ENCODE measurements around the gene RAMAC.

Gene RAMAC

DNA sequence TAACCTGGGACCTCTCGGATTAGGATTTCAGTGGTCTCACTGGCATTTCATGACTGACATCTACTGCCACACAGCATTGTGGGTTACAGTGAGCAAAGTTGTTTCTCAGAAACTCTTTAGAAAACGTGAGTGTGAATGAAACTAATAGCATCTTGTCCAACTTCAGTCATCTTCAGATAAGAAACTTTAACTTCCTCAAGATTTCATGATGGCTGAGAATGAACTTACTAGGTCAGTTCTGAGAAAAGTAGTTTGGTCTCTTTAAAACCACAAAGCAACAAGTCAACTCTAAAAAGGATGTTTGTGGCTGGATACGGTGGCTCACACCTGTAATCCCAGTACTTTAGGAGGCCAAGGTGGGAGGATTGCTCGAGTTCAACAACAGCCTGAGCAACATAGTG is 19.3 kb upstream of the RAMAC start:
- in situ Hi-C loops (cut with MboI; ENCODE audit: low sequenced_read_pairs), result no loop called here

DNA sequence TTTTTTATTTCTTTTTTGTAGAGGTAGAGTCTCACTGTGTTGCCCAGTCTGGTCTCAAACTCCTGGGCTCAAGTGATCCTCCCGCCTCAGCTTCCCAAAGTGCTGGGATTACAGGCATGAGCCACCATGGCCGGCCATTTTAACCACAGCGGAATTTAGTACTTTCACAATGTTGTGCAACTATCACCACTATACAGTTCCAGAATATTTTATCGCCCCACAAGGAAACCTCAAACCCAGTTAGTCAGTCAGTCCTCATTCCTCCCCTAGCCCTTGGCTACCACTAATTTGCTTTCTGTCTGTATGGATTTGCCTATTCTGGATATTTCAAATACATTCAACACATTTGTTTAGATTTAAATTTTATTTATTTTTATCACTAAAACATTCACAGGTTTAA is 17.9 kb upstream of the RAMAC start:
- in situ Hi-C loops (cut with MboI; ENCODE audit: low sequenced_read_pairs), result no loop called here

DNA sequence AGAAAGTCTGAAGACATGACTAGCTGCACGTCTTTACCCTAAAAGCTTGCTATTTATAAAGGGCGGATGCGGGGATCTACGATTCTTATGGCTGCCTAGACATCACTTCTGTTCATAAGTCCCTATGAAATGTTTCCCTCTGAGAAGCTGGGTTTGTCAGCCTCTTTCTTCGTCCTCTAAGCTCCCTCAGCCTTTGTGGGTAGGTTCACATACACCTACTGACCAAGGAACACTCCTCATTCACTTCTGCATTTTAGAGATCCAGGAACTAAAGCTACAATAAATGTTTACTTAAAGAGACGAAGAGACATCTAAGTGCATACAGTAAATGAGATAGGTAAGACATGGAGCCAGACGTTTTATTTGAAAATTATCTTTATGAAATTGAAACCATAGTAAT is 16.7 kb upstream of the RAMAC start:
- in situ Hi-C loops (cut with MboI; ENCODE audit: low sequenced_read_pairs), result no loop called here

DNA sequence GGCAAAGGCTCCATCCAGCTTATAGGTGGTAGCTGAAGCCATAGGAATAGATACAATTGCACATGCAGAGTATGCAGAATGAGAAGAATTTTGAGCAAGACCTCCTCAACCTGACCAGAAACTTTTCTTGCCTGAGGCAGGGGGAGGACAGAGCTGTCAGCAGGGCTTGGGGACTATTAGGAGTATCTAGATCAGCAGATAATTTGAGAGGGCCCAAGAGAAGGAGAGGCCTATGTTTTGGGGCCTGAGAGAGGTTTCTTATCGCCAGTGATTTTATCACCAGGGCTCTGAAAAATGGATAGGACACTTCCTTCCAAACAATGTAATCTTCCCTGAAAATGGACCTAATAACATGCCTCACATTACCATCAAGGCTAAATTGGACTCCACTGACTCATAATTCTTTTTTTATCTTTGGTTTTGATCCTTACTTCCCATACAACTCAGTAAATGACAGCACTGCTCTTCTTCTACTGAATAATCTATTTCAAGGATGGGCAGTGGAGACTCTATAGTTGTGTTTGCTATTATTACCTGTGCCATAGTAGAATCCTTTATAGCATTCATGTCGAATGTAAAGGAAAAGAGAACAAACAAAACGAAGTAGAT is 15.8 kb upstream of the RAMAC start:
- in situ Hi-C loops (cut with MboI; ENCODE audit: low sequenced_read_pairs), result no loop called here

DNA sequence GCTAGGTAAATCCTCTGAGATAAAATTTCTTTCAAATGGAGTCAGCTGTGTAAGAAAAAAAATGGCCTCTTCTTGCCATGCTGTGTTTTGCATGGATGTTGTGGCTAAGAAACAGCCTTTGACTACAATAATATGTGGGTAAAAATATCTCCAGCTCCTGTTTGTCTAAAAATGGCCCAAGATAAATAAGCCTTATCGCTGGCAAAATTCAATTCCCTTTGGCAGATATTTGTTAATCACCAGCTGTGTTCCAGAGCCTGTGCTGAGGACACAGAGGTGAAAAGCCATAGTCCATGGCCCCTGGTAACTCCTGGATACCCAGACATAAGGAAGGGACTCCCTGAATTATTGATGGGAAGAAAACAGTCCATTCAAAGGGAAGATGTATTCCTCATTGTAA is 15.3 kb upstream of the RAMAC start:
- in situ Hi-C loops (cut with MboI; ENCODE audit: low sequenced_read_pairs), result no loop called here

- in situ Hi-C loops (cut with MboI; ENCODE audit: low sequenced_read_pairs), result no loop called here
Observed at GRCh38 chr15:82971218-82971984, 14.6 kb upstream of the RAMAC start.

DNA sequence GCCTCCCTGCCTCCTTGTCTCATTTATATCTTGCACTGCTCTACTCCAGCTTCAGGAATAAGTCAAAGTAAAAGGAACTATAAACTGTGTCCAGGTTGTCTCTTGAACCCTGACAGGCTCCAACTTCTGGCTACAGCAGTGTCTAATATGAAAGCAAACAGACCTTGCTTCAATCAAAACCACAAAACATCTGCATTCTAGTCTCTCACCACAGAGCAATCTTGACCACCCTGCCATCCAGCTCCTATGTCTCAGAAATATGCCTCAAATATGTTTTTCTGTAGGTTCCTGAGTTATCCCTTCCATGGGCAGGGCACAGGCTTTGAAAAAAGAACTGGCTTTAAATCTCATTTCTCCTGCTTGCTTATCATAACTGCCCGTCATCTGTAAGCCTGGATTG is 13.0 kb upstream of the RAMAC start:
- in situ Hi-C loops (cut with MboI; ENCODE audit: low sequenced_read_pairs), result no loop called here

DNA sequence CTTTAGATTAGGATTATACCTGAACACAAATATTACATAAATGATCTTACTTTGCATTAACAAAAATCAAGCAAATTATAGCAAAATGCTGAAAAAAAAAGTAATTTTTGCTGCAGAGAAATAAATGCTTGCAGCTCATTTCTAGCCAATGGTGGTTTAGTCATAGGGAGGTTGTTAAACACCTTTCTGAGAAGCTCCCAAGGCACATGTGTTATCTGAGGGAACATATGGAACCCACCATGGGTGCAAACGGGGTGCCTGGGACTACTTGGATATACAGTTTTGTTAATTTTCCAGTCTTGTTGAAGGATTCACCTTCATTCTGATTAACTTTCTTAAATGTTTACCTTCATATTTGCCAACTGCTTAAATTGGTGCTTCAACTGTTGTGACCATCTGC is 8.9 kb upstream of the RAMAC start:
- in situ Hi-C loops (cut with MboI; ENCODE audit: low sequenced_read_pairs), result no loop called here

GRCh38 chr15:82978438-82978837 is 7.6 kb upstream of the RAMAC start:
- in situ Hi-C loops (cut with MboI; ENCODE audit: low sequenced_read_pairs), result no loop called here

DNA sequence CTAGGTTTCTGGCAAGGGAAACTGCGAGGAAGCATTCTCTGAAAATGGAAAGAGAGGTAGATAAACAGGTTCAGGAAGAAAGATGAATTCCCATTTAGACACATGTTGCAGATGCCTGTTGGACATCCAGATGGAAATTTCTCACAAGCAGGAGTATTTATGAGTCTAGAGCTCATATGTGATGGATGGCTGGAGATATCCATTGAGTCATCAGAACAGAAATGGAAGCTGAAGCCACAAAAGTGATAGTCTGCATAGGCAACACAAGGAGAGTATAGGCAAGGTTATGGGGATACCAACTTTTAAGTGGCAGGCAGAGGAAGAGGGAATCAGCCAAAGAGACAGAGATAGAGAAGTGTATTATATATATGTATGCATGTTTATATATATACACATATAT is 6.3 kb upstream of the RAMAC start:
- in situ Hi-C loops (cut with MboI; ENCODE audit: low sequenced_read_pairs), result no loop called here

DNA sequence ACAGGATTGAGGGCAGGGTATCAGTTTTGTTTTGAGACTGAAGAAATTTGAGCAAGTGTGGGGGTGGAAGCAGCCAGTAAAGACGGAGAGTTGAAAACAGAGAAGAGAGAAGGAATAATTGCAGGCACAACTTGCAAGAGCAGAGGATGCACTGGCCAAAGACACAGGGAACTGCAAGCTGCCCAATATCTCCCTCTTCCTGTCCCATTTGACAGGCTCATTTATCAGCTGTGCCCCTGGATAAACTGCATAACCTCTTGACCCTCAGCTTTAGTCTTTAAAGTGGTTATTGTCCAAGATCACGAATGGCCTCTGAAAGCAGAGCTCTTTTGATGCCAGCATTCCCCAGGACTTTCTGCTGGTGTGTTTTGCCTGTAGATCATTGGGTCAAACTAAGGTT is 5.0 kb upstream of the RAMAC start:
- in situ Hi-C loops (cut with MboI; ENCODE audit: low sequenced_read_pairs), result no loop called here

- in situ Hi-C loops (cut with MboI; ENCODE audit: low sequenced_read_pairs), result no loop called here
Observed at GRCh38 chr15:82986442-82986780, 401 bp downstream of the RAMAC start.

- in situ Hi-C loops (cut with MboI; ENCODE audit: low sequenced_read_pairs), result no loop called here
Observed at GRCh38 chr15:82992436-82992998, 6.5 kb downstream of the RAMAC start.

- in situ Hi-C loops (cut with MboI; ENCODE audit: low sequenced_read_pairs), result no loop called here
Observed at GRCh38 chr15:82993144-82993543, 7.1 kb downstream of the RAMAC start.

GRCh38 chr15:82995076-82995475 is 9.1 kb downstream of the RAMAC start:
- in situ Hi-C loops (cut with MboI; ENCODE audit: low sequenced_read_pairs), result no loop called here

DNA sequence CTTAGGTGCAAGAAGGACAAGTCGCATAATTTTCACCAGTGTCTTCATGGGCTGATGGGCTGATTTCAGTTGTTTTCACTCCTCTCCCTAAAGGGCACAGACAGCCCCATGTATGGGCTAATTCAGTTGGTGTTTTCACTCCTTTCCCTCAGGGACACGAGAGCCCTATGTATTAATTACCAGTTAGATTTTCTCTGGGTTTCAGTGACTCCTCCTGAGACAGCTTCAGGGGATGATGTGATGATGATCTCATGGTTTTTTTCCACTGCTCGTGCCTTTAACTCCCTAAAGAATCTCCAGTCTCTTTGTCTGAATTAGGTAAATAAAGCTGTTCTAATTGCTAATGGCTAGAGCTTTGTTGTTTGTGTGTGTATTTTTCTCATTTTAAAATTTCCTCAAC is 9.9 kb downstream of the RAMAC start:
- in situ Hi-C loops (cut with MboI; ENCODE audit: low sequenced_read_pairs), result no loop called here

- in situ Hi-C loops (cut with MboI; ENCODE audit: low sequenced_read_pairs), result no loop called here
Observed at GRCh38 chr15:82999426-82999825, 13.4 kb downstream of the RAMAC start.

DNA sequence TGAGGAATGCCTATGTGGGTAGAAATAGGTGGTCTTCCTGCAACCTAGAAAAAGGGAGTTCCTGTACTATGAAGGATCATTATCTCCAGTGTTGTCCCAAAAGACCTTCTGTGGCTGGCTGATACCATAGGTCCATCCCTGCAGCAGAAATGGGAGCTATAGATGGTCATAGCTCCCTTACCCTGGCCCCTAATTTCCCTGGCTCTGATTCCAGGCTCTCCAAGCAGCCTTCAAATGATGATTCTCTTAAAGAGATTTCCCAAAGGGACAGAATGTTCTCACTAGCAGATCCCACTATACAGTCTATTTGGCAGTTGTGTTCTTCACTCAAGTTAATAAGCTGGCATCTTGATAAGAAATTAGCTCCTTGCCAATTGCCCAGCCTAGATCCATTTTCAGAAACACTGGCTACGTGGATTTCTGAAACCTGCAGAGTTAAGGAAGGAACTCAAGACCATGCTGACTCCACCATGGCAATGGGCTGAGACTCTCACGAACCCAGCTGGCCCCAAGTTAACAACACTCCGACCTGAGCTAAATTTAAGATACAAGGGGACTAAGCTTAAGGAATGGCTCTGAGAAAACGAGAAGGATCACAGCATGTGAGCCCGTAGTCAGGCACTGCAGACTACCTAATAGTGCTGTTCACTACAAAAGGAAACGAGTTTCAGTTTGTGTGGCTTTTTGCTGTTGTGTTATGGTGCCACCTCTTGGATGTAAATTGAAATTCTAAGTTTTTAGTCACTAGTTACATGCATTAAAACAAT is 14.1 kb downstream of the RAMAC start:
- in situ Hi-C loops (cut with MboI; ENCODE audit: low sequenced_read_pairs), result loop anchor here (10.0 kb wide), 2 partner anchors 145 to 465 kb away; no protein-coding TSS in a partner anchor

DNA sequence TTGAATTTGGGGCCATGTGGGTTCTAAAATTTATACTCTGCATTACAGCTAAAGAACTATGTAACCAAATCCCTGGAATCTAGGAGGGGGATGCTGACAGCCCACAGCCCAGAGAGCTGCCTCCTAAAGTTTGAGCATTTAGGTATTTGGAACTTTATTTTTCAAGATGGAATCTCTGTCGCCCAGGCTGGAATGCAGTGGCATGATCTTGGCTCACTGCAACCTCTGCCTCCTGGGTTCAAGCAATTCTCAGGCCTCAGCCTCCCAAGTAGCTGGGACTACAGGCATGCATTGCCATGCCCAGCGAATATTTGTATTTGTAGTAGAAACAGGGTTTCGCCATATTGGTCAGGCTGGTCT is 14.6 kb downstream of the RAMAC start:
- in situ Hi-C loops (cut with MboI; ENCODE audit: low sequenced_read_pairs), result loop anchor here (10.0 kb wide), 2 partner anchors 146 to 466 kb away; no protein-coding TSS in a partner anchor

GRCh38 chr15:83010709-83011270 is 24.8 kb downstream of the RAMAC start:
- in situ Hi-C loops (cut with MboI; ENCODE audit: low sequenced_read_pairs), result no loop called here

GRCh38 chr15:83011271-83012075 is 25.5 kb downstream of the RAMAC start, which contains the start of gene C15orf40:
TSS of gene C15orf40 (minus strand) at chr15:83011639. CDS start at chr15:83011607, 32 bp downstream.
- in situ Hi-C loops (cut with MboI; ENCODE audit: low sequenced_read_pairs), result no loop called here

All from HL-60/S4 treated with retinoic acid at 250 ng/mL for 4 days and 3 days (cell line).